Iris pigment epithelial cell (primary cell): Measurements from ENCODE around the gene RGS7BP.

Experiments
- DNase-seq: peaks from one replicate; pipeline ENCODE4 v3.0.0-alpha.2; 2011; ENCODE audit warnings: low read depth

The RGS7BP gene

DNA sequence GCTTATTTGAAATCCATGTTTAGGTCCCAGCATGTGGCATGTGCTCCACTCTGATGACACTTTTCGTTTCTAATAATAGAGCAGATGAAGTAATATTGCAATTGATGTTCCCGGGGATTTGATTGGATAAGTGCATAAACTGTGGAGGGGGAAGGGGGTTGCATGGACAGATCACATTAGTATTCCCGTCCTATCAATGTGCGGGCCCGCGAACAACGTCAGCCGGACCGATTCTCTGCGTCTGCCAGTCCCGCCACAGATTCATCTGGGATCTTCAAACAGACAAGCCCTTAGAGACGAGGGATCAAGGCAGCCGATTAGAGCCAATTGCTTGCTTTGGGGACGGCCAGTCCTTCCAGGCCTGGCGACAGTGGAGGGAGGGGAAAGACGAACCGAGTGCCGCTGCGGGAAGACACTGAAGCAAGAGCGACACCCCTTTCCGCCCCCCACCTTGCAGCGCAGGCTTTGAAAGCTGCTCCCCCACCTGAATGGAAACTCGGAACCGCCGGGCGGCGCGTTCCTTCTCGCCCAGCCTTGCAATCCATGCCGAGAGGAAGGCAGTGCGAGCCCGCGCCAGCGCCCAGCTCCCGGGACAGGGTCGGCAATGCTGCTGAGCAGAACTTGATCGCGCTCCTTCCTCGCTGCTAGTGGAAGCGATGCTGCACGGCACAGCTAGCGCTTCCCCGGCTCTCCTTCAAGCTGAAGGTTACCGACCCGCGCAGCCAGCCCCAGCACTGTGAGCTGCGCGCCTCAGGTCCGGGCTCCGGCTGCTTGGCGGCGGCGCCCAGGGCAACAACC lies at the start of gene RGS7BP:
Gene RGS7BP (plus strand): TSS at position 247 of the 798 bp plus-strand sequence. CDS start 610 bp downstream, outside the sequence.
- DNase-seq = peak; percentile 42

DNA sequence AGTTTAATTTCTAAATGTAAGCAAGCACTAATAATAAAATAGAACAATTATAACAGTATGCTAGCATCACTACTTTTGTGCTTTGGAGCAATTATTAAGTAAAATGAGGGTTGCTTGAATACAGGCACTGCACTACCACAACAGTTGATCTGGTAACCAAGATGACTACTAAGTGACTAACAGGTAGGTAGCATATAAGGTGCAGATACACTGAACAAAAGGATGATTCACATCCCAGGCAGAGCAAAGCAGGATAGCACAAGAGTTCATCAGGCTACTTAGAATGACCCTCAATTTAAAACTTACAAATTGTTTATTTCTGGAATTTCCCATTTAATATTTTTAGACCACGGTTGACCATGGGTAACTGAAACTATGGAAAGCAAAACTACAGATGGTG lies 48.0 kb upstream of the RGS7BP start:
- no peak for DNase-seq

DNA sequence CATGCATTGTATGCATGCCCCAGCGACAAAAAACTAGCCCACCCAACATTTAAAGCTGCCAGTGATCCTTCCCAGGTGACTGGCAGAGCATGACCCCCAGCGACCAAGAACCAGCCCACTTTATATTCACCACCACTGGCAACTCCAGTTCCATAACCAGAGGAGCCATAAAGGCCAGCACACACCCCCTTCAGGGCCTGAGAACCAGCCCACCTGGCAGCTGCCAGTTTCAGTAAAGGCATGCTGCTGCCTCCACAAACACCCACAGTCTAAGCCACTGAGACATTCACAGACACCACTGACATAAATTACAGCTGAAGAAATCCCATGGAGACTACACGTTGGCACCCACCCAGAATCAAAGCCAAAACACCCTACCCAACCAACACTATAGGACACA lies 46.9 kb upstream of the RGS7BP start:
- DNase-seq = no peak

DNA sequence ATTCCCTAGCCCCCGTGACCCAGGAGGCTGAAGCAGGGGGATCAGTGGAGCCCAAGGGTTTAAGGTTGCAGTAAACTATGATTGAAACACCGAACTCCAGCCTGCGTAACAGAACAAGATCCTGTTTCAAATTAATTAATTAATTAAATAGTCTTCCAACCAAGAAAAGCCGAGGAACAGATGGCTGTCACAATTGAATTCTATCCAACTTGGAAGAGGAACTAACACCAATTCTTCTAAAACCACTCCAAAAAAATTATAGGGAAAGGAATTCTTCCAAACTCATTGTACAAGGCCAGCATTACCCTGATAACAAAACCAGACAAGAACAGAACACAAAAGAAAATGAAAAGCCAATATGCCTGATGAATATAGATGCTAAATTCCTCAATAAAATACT lies 43.4 kb upstream of the RGS7BP start:
- DNase-seq = no peak

DNA sequence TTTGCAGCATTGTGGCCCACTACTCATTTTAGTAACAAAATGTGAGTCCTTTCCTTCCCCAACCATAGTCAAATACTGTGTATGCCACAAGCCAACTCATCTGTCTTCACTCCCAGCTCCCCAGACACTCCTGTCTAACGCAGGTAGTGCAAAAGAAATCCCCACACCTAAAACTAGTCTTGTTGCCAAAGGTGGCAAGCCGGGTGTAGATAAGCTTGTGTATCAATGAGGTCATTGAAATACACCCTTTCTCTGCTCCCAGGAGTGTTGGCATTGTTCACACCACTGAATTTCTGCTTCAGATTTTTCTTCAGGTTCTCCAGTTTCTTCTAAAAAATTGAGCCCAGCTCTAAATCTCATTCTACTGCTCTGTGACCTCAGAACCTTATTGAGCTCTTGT lies 19.7 kb upstream of the RGS7BP start:
- DNase-seq = no peak

DNA sequence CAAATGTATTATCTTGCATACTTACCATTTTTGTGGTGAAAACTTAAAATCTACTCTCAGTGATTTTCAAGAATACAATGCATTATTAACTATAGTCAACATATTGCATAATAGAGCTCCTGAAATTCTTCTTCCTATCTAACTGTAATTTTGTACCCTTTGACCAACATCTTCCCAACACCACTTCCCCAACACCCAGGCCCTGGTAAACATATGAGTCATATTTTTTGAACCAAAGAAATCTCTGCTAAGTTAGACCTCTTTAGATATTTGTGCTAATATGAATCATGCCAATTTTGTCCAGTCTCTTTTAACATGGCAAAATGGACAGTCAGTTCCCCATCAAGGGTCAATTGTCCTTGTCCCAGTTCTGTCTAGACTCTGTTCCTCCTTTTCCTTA lies 18.5 kb upstream of the RGS7BP start:
- no peak for DNase-seq

DNA sequence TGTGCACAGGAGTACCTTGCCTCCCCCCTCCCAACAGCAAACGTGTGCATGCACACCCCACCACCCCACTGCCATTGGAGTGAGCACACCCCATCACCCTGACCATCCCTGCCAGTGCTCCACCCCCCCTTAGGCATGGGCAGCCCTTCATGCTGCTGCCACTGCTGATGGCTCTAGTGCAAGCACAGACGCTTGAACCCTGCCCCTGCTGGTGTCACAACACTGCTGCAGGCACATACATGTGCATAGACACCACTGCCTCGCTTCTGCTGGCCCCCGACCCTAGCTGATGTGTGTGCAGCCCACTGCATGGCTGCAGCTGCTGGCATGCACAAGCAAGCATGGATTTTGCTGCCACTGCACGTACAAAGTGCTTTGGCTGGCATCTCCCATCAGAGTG lies 16.0 kb upstream of the RGS7BP start:
- DNase-seq = no peak

DNA sequence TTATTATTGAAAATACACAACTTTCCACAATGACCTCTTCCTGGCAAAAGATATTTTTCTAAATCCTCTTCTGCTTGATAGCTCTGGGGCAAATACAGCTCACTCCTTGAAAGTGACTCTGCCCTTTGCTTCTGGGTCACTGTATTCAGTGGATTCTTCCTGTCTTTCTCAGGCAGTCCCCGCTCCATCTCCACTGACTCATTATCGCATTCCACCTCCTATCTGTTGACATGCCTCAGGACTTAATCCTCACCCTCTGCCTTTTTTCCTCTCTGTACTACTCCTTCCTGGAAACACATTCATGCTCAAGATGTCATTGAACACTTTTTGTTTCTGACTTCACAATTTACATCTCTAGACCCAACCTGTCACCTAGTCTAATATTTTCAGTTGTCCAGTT lies 8.4 kb upstream of the RGS7BP start:
- DNase-seq = peak; percentile 59

DNA sequence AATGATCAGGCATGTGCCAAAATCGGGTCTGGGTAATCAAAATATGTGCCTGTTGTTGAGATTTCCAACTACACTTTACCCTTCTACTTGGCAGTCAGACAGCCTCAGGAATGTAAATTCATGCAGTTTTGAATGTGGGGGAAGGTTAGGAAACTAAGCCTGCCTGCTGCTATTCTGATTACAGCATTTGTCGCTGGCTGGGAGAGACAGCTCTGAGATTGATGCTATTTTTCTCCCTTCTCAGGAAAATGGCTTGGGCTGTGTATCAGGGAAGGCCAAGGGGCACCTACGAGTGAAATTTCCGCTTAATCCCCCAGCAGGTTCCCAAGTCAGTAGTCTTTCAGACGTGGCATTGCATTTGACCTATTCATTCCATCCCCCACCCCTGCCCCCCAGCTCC lies 3.6 kb upstream of the RGS7BP start:
- peak; percentile 8 for DNase-seq

DNA sequence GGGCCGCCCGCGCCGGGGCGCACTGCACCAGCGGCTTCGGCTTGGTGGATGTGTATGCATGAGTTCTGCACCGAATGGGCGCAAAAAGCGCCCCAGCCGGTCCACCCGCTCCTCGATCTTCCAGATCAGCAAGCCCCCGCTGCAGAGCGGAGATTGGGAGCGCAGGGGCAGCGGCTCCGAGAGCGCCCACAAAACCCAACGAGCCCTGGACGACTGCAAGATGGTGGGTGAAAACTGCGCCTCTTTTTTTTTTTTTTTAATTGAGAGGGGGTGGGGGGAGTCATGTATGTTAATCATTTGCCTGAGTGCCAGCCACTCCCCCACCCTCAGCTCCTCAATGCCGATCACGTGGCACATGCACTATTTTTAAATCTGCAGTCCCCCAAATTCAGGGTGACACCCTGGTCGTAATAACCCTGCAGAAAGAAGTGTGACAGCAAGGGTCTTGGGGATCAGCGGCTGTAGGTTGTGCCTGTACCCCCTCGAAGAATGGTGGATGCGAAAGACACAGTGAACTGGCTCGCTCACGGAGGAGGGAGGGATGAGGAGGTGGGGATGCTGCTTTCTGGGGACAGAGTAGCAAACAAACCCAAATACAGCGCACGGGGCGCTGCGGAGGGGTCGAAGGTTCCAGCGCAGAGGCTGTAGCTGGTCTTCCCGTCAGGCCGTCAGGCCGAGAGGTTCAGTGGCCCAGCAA lies 900 bp downstream of the RGS7BP start:
- no peak for DNase-seq

DNA sequence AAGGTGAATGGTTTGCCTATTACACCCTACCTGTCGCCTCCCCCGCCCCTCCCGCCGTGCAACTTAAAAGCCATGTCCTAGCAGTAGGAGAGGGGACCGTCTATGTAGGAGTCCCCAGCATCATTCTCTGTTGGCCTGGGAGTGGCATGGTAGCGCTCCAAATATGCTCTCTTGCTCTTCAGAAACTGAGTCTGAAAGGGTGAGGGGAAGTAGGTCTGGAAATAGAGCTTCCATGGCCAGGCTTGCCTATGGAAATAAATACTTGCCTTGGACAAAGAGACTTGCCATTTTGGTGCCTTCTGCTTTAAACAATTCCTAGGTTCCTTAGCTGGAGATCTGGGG lies 1.4 kb downstream of the RGS7BP start:
- DNase-seq = no peak

DNA sequence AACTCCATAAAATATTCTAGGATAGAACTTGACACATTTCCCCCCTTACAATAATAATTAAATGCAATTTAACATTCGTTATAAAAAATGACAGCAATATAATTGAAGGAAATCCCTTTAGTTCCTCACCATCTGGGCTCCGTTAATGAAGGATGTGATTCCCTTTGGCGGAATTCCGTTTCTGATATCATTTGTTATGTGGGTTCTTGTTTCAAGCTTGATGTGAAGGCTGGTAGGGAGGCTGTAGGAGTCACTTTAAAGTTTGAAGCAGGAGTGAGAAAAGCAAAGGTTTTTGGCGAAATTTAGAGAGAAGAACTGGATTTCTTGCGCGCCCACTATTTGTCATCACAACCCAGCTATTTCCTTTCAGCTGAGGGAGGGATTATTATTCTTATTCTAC lies 4.0 kb downstream of the RGS7BP start:
- DNase-seq = no peak

DNA sequence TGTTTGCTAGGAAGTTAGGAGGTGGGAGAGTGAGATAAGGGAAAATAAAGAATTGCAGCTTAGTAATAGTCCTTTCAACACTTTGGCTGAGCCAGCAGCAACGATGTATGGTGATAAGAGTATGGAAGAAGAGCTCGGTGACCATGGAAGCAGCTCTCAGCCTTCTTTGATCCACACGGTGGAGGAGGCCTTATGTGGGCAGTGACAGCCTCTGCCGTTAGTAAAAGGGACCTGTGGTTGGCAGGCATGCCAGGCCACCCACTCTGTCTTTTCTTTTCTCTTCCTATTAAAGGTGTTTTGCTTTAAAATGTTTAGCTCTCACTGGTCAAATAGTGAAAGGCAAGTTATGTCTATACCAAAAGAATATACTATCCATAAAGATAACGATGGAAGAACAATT lies 7.7 kb downstream of the RGS7BP start:
- DNase-seq = no peak

DNA sequence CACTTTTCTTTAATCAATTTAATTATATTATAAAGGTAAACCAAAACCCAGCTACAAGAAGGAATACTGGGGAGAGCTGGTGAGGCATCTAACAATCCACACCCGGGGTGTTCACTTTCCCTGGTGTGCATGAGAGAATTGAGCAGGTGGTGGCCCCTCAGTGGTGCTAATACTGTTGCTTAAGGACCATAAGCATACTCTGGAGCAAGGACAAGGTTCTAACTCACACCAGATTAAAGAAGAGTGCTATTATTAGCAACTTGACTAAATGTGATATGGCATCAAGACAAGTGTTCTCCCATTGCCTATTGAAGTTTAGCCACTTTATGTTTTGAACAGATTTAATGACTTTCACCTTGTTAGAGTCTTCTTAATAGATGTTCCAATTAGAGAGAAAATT lies 8.8 kb downstream of the RGS7BP start:
- no peak for DNase-seq

DNA sequence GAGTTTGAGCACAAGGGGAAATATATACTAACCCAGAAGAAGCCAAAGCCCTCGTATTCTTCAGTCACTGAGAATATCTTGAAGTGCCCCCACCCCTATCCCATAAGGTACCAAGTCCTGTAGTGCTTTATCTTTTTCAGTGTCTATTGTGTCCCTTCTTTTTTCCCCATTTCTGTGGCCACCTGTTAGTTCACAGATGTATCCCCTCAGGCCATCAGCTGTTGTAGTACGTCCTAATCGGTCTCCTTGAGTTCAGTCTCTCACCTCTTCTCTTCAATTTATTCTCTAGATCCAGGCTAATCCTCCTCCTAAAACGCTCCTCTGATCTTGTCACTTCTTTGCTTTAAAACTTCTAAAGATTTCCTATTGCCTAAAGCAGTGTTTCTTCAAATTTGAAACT lies 10.4 kb downstream of the RGS7BP start:
- DNase-seq = no peak

DNA sequence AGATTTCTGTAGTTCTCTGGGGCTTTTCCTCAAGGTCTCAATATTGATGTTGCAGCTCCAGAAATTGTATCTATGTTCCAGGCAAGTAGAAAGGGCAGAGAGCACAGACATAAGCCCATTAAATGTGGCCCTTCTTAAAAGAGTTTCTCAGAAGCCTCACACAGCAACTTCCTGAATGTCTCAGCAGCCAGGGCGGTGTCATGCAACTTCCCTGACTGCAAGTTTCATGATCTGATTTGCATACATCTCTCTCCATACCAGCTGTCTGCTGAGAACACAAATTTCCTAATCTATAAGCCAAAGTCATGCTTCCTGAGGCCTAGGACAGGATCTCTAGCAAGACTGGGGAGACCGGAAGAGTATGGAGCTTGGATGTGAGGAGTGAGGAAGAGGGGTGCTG lies 13.0 kb downstream of the RGS7BP start:
- no peak for DNase-seq

DNA sequence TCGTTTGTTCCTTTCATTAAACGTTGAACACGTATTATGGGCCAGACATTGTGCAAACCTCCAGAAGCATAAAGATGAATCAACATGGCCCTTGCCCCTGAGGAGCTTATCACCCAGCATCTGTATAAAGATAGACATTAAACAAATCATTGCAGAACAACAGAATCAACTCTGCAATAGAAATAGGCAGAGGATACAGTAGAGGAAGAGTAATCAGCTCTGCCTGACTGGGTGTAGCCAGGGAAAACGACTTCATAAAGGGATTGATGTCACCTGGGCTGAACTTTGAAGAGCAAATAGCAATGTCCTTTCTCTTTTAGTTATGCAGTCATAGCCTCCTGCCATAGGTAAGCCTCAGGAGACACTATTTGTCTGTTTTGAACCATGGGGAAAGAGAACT lies 13.4 kb downstream of the RGS7BP start:
- DNase-seq = no peak

DNA sequence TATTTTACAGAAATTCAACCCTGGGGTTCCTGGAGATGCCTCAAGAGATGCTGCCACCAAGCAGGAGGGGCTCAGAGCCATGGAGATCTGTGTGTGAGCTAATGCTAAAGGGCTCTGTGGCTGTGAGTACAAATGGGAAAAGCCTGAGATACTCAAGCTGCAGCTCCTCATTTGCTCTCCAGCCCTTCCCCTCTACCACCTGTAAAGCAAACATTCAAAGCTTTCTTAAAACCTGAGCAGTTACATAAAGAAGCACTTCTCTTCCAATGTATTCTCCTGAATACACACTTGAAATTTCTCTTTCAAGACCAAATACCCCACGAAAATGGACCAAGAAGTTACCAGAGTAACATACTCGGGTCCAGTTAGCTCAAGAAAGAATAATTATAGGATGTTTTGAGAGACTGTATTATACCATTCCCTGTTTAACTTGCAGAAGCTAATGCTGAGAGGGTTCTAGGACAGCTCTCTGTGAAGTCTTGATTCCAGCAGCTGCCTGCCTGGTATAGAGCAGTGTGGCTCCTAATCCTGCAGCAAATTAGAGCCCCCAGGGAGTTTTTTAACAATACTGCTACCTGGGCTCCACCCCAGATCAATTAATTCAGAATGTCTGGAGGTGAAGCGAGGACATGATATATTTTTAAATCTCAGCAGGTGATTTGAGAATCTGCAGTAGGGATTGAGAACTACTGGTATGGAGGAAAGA lies 21.1 kb downstream of the RGS7BP start:
- DNase-seq = no peak

DNA sequence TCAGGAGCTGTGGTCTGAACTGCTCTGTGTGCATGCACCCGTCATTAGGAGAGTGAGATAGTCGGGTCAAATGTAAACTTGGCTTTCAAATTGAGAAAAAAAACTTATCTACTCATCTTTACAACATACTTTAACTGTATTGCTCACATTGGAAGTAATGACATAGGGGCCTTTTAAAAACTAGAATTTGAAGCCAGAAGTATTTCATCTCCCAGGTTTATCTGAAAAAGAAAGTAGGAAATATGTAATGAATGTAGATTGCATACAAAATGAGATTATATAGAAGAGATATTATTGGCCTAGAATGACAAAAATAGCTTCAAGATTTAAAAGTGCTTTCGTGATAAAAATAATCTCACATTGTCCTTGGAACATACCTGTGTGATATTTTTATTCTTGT lies 24.3 kb downstream of the RGS7BP start:
- DNase-seq = no peak

DNA sequence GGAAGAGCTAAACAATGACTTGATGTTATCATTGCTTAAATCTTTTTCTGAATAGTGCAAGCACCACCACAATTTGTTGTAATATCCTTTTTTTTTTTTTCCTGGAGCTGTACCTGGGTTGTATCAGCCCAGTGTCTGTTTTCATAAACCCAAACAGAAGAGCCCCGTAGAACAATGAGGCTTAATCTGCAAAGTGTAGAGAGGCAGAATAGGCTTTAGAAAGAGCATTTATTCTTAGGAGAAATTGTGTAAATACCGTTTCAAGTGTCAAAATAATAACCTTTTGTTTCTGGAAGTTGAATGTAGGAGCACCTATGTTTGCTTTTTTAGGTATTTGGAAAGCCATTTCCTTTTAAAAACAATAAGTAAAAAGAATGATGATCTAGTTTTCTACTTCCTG lies 26.4 kb downstream of the RGS7BP start:
- no peak for DNase-seq

DNA sequence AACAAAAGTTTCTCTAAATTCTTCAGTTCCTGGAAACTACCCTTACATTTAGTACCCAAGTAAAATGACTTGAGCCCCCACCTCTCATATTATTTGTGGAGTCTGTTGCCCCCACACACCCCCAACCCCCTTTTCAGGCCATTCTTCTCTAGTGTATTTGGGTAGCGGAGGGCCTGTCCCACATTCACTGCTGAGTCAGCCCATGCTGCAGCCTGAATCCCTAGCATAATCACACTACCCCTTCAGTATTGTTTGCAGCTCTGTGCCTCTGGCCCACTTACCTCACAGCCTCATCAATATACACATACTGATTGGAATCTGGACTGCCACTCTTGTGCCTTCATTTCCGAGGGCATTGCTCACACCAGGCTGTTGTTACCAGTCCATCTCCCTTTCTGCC lies 26.8 kb downstream of the RGS7BP start:
- DNase-seq = no peak

DNA sequence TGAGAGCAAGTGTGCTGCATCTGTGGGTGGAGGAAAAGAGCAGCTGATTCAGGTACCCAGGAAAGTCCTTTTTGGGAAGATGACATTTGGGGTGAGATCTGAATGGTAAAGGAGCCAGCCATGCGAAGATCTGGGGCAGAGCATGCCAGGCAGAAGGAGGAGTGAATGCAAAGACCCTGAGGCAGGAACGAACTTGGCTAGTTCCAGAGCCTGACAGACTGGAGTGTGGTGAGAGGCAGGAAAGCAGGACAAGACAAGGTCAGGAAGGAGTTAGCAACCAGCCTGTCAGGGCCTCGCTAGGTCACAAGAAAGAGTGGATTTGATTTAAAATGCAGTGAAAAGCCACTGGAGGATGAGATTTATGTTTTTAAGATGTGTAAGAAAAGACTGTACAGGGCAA lies 28.2 kb downstream of the RGS7BP start:
- no peak for DNase-seq

DNA sequence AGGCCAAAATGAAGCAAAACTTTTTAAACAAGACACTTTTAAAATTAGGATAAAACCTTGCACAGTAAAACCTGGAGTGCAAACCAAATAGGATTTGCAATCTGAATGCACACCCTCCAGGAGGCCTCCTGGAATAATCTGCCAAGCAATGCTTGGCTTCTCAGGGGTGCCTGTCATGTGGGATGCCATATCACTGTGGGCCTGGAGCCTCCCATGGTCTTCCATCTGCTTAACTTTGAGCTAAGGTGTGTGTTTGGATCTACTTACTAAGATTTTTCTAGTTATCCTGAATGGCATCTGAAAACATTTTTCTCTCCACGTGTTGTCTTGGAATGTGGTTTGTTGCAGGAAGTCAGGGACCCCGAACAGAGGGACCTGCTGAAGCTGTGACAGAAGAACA lies 52.1 kb downstream of the RGS7BP start:
- no peak for DNase-seq
